Panc1 (cell line): Measurements from ENCODE around the gene FUT1. TPM values are rescaled to one million over a fixed set of nuclear protein-coding genes. Genes with fewer than 3 reads are reported as not detected.
A peak's percentile ranks its signal among the peaks of the same experiment; 100 is the strongest.

ENCODE experiments used
- ATAC-seq: fragments of 200-7000 bp; cut with Tn5 transposase; 2 replicates; pipeline ENCODE4 v1.9.1; 2020; ENCODE audit warnings: mild to moderate bottlenecking, moderate library complexity
- BruUV-seq: library from RNA; stranded (reverse); fragments of 400-500 nt; replicated peaks from 2 replicates; lab custom pipeline; 2021; lab: Mats Ljungman, UMichigan
- CTCF ChIA-PET: fragments of 300-600 bp; sonication (Branson Sonifier 250); formaldehyde crosslinking; loops from one replicate; lab custom pipeline; 2022; ENCODE audit warnings: antibody characterized with exemption; lab: Charles Lee
- POLR2A ChIA-PET: fragments of 300-600 bp; sonication (Branson Sonifier 250); formaldehyde crosslinking; loops from one replicate; lab custom pipeline; 2022; ENCODE audit warnings: antibody characterized with exemption; lab: Charles Lee
- DNase-seq: peaks from one replicate; pipeline ENCODE4 v3.0.0-alpha.2; 2010; ENCODE audit warnings: low read depth, low spot score
- H3K27ac ChIP-seq: 2 replicates; pipeline ENCODE4 v1.5.1; 2011; ENCODE audit warnings: mild to moderate bottlenecking, low read length, inconsistent platforms
- H3K27me3 ChIP-seq: fragments of 200-500 bp; sonication (Bioruptor generic); 2 replicates; pipeline ENCODE4 v1.6.0; 2014; ENCODE audit warnings: low read length, inconsistent platforms; ENCODE audit not compliant: control insufficient read depth, insufficient read depth
- H3K36me3 ChIP-seq: fragments of 200-500 bp; sonication (Bioruptor generic); 2 replicates; pipeline ENCODE4 v1.5.1; 2014; ENCODE audit warnings: inconsistent platforms, mild to moderate bottlenecking, low read length, moderate library complexity; ENCODE audit not compliant: control insufficient read depth, insufficient read depth
- H3K4me1 ChIP-seq: 2 replicates; pipeline ENCODE4 v1.5.1; 2011; ENCODE audit warnings: inconsistent platforms, mild to moderate bottlenecking, low read length, moderate library complexity; ENCODE audit not compliant: control insufficient read depth, insufficient read depth
- H3K4me3 ChIP-seq, 2 experiments: 2 replicates each; pipeline ENCODE4 v1.5.1; 2011 to 2012; ENCODE audit warnings: low read depth in 2 of 2, low read length in 2 of 2, mild to moderate bottlenecking in 2 of 2, inconsistent platforms in 1 of 2, moderate library complexity in 1 of 2
- H3K9me3 ChIP-seq: fragments of 200-500 bp; sonication (Bioruptor generic); 2 replicates; pipeline ENCODE4 v1.5.1; 2014; ENCODE audit warnings: low read depth, mild to moderate bottlenecking, inconsistent platforms, low read length, moderate library complexity; ENCODE audit not compliant: control insufficient read depth, insufficient read depth
- CTCF ChIP-seq: fragments of 450-650 bp; IDR thresholded peaks from 2 replicates; pipeline ENCODE4 v1.5.1; 2017; ENCODE audit warnings: mild to moderate bottlenecking
- POLR2AphosphoS5 ChIP-seq: IDR thresholded peaks from 2 replicates; pipeline ENCODE4 v1.6.1; 2012; ENCODE audit warnings: mild to moderate bottlenecking, low read depth, low read length, moderate library complexity
- REST ChIP-seq, 2 experiments: IDR thresholded peaks; 2 replicates each; pipeline ENCODE4 v1.6.1; 2011 to 2012; ENCODE audit warnings: low read depth in 2 of 2, control low read depth in 1 of 2, low read length in 1 of 2, mild to moderate bottlenecking in 1 of 2, moderate library complexity in 1 of 2; ENCODE audit not compliant: insufficient read depth in 1 of 2
- SIN3A ChIP-seq: IDR thresholded peaks from 2 replicates; pipeline ENCODE4 v1.6.1; 2012; ENCODE audit warnings: low read depth, mild to moderate bottlenecking, low read length, moderate library complexity, borderline replicate concordance; ENCODE audit not compliant: insufficient read depth
- TCF7L2 ChIP-seq: IDR thresholded peaks from 2 replicates; pipeline ENCODE4 v1.6.1; 2011; ENCODE audit warnings: mild to moderate bottlenecking, low read depth, low read length, inconsistent platforms
- in situ Hi-C: cut with HindIII; loops from 2 replicates; pipeline ENCODE4 v1.10.0; 2016; ENCODE audit warnings: low sequenced_read_pairs, low pct_unique_long_range_greater_than_20kb
- intact Hi-C: fragments of 100-400 bp; cut with micrococcal nuclease; formaldehyde crosslinking; loops from one replicate; pipeline ENCODE4 v1.10.0; 2022; ENCODE audit not compliant: unreplicated experiment
- total RNA-seq: library from RNA; stranded (reverse); gene quantifications from one replicate; pipeline ENCODE4 v1.2.1, GENCODE V29; 2021; ENCODE audit not compliant: unreplicated experiment

Gene FUT1
- total RNA-seq, 1 experiment from 2014 or later = 0.13 TPM

- Histone ChIP-seq H3K9me3 (no peaks in the 10 kb centered on the region), H3K4me1 (no peaks in the 10 kb centered on the region; the same call in 1 of the 2 replicates), H3K4me3 (peak overlapping the region; percentile 75 to 80), H3K36me3 (no peaks in the 10 kb centered on the region; the same call in 1 of the 2 replicates), H3K27me3 (no peaks in the 10 kb centered on the region), H3K27ac (peak overlapping the region; percentile 91)
- intact Hi-C loops = no loop called here
- in situ Hi-C loops = no loop called here
- peak; percentile 93 for ATAC-seq
- peak; percentile 85 for DNase-seq
- ChIA-PET POLR2A (interaction anchor here (0.5 to 0.7 kb wide), 3 partner anchors 70 to 508 kb away, joined by 3 to 5 read pairs (median 5); no protein-coding TSS in a partner anchor), CTCF (interaction anchor here (0.7 to 1.0 kb wide), 2 partner anchors 24 to 52 kb away, joined by 3 to 5 read pairs; no protein-coding TSS in a partner anchor)
- no TSS peak for BruUV-seq
- TF ChIP-seq POLR2AphosphoS5 (no peak; the same call in 1 of the 2 replicates), REST (IDR thresholded peaks at IDR 0.05; ENCODE audit: insufficient read depth in 1 of 2, low read depth in 2 of 2, low read length in 1 of 2) (no peak), CTCF (no peak), TCF7L2 (peak; percentile 62; the same call in 1 of the 2 replicates), SIN3A (no peak)
Observed at GRCh38 chr19:48713864-48714755, 38.3 kb downstream of the FUT1 start.

- peak overlapping the region; percentile 79 for H3K27ac ChIP-seq
- no TSS peak for BruUV-seq
- ChIA-PET POLR2A (no interaction called here), CTCF (interaction anchor here (0.6 kb wide), 1 partner anchor 65 kb away, joined by 5 read pairs; no protein-coding TSS in a partner anchor)
- intact Hi-C loops (no loop called here), in situ Hi-C loops (no loop called here)
- H3K9me3 ChIP-seq = no peaks in the 10 kb centered on the region
- H3K36me3 ChIP-seq = no peaks in the 10 kb centered on the region; the same call in 1 of the 2 replicates
- H3K4me3 ChIP-seq = peak overlapping the region; percentile 75 to 80
- no peaks in the 10 kb centered on the region; the same call in 1 of the 2 replicates for H3K4me1 ChIP-seq
- no peaks in the 10 kb centered on the region for H3K27me3 ChIP-seq
- ATAC-seq (no peak), DNase-seq (no peak)
- TF ChIP-seq CTCF (no peak), SIN3A (no peak), TCF7L2 (no peak), REST (IDR thresholded peaks at IDR 0.05; ENCODE audit: insufficient read depth in 1 of 2, low read depth in 2 of 2, low read length in 1 of 2) (no peak), POLR2AphosphoS5 (no peak)
Observed at GRCh38 chr19:48713041-48713863, 39.2 kb downstream of the FUT1 start.
